Frontal cortex (tissue), 4 donors: ENCODE measurements around the gene TACC2. TPM values are rescaled to one million over a fixed set of nuclear protein-coding genes. Genes with fewer than 3 reads are reported as not detected.
"Not testable (repeated sequence)": the region's sequence is repeated elsewhere in the genome, so short reads cannot be mapped to it uniquely, and the experiment has no call there.

ENCODE experiments used
- DNase-seq, 2 donors: peaks; one replicate each; pipeline ENCODE4 v3.0.0; 2012; ENCODE audit warnings: low spot score in 2 of 2
- FAIRE-seq: peaks from 2 replicates; lab custom pipeline; 2012; peaks lifted over from hg19 to GRCh38; lab: Jason Lieb, UNC
- total RNA-seq: library from RNA; depleted of rRNA; stranded (reverse); fragments of >200 nt; gene quantifications from one replicate; pipeline ENCODE4 v1.2.3, GENCODE V29; 2014
- donor health status: control.
- donor health status: control.
- donor health status: control.

TACC2 gene
- total RNA-seq, 1 donor from 2014 or later: 14.7 TPM

DNA sequence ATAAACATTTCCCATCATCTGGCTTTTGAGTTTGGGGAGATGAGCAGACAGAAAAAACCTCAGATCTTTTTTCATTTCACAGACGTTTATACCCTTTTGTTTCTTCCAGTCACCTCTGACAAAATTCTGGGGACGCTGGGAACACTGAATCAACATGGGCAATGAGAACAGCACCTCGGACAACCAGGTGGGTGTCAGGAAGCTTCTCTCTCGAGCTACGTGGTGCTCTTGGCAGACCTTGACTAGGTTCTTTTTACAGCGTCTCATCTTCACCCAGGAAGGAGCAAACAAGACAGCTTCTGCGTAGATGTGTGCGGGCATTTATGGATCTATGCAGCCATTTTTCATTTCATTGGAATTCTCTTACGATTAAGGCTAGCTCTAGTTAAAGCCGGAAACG is 32.9 kb downstream of the TACC2 start:
- no peak for FAIRE-seq
- no peak for DNase-seq

- FAIRE-seq (no peak), DNase-seq (no peak)
Measured at GRCh38 chr10:122022276-122022675, 33.3 kb downstream of the TACC2 start.

DNA sequence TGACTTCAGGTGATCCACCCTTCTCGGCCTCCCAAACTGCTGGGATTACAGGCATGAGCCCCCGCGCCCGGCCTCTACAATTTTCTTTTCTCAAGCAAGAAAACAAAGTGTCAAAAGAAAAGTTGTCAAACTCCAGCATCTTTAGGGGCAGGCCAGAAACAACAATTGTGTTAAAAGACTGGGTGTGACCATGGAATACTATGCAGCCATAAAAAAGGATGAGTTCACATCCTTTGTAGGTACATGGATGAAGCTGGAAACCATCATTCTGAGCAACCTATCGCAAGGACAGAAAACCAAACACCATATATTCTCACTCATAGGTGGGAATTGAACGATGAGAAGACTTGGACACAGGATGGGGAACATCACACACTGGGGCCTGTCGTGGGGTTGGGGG is 34.3 kb downstream of the TACC2 start:
- not testable (repeated sequence) for FAIRE-seq, DNase-seq

- FAIRE-seq (no peak), DNase-seq (no peak)
Measured at GRCh38 chr10:122029499-122030199, 40.7 kb downstream of the TACC2 start.

- FAIRE-seq: no peak
- DNase-seq: no peak
Measured at GRCh38 chr10:122030200-122030552, 41.2 kb downstream of the TACC2 start.

GRCh38 chr10:122033224-122033926 is 44.4 kb downstream of the TACC2 start:
- FAIRE-seq (no peak), DNase-seq (no peak)

DNA sequence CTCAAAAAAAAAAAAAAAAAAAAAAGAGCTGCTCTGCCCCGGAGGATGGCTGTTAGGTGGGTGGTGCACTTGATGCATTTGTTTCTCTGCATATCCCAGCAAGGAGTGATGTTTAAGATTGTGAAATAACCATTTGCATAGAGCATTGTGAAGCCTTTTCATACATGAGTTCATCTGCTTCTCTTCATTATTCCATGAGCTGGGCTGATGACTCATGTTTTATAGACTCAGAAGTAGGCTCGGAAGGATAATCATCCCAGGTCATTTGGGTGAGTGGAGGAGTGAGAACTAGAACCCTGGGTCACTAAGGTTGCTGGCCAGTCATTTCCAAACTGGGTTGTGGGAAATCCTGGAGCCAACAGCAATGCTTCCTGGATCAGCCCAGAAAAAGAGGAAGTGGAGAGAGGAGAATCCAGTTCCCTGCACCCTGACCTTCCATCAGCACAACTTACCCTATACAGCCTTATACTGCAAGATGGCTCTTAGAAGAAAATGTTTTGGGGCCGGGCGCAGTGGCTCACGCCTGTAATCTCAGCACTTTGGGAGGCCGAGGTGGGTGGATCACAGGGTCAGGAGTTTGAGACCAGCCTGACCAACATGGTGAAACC is 45.3 kb downstream of the TACC2 start:
- FAIRE-seq (no peak), DNase-seq (no peak)

DNA sequence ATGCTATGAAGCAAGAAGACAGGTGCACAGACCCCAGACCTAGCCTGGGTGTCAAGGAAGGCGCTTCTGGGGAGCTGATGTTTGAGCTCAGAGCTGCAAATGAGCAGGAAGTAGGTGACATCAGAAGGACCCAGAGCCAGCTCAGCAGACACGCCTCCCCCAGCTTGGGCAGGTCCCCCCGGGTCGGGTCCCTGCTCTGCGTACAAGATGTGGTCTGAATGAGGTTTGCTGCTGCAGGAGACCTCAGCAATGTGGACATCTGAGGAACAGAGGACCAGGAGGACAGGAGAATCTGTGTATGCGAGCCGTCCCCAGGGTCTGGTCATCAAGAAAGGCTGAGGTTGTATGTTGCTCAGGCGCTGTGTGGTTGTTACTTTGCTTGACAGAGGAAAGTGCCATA is 51.8 kb downstream of the TACC2 start:
- no peak for DNase-seq
- no peak for FAIRE-seq

- no peak for FAIRE-seq
- DNase-seq: no peak
Measured at GRCh38 chr10:122042836-122043235, 53.9 kb downstream of the TACC2 start.

- FAIRE-seq (no peak), DNase-seq (no peak)
Measured at GRCh38 chr10:122044045-122044661, 55.2 kb downstream of the TACC2 start.

- no peak for DNase-seq
- no peak for FAIRE-seq
Measured at GRCh38 chr10:122044713-122045112, 55.8 kb downstream of the TACC2 start.

DNA sequence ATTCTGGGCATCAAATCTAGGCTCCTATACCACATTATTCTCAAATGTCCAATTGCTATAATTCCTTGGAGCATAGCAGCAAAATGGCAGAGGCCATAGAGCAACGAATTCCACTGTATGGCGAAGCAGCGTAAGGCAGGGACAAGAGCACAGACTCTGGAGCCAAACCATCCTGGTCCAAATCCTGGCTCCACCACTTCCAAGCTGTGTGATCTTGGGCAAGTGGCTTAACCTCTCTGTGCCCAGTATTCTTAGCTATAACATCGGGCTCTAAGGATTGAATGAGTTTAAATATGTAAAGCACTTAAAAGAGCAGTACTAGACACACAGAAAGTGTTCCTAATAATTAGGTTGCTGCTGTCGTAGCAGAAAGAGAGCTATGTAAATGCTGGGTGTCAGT is 56.2 kb downstream of the TACC2 start:
- no peak for FAIRE-seq
- no peak for DNase-seq

DNA sequence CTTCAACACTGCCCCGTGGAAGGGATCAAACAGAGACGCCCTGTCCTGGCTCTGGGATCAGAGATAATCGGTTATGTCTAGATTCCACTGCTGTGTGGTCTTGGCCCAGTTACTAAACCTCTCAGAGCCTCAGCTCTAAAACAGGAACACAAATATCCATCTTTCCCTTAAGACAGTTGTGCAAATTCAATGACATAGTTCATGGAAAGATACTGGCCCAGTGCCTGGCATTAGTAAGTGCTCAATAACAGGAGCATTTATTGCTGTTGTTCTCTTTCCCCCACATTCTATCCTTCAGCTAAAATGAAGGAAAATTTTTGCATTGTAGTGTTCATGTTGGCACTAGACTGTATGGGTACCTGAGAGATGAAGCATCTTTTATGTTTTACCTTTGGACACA is 58.6 kb downstream of the TACC2 start:
- FAIRE-seq: no peak
- no peak for DNase-seq

DNA sequence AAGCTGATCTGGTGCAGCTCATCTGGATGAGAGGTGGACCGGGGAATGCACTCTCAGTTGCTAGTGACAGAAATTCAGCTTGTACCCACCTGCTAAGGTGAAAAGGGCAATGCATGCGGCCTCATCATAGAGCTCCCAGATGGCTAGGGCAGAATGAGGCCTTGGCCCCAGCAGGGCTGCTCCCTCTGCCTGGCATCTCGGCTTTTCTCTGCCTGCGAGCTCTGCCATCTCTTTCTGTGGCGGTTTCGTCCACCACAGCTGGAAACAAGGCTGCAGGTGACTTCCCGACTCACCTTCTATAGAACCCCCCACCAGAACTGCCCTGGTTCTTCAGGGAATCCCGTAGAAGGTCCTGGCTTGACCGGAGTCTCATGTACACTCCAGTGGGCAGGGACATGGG is 60.1 kb downstream of the TACC2 start:
- FAIRE-seq (no peak), DNase-seq (no peak)

GRCh38 chr10:122050311-122050710 is 61.3 kb downstream of the TACC2 start:
- DNase-seq: no peak

DNA sequence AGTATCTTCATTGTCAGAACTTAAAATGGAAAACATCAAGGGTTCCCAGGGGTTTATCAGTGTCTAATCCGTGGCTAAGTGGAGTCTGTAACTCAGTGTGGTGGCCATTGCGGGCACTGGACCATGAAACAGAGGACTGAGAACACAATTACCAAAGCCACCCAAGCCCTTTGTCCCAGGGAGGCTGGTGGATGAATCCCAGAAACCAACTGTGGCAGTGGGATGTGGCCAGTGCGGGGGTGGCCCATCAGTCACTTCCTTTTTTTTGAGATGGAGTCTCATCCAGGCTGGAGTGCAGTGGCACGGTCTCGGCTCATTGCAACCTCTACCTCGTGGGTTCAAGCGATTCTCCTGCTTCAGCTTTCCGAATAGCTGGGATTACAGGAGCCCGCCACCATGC is 61.8 kb downstream of the TACC2 start:
- no peak for FAIRE-seq

More at GRCh38 chr10:122050311-122050710, 61.3 kb downstream of the TACC2 start:
- no peak for FAIRE-seq

DNA sequence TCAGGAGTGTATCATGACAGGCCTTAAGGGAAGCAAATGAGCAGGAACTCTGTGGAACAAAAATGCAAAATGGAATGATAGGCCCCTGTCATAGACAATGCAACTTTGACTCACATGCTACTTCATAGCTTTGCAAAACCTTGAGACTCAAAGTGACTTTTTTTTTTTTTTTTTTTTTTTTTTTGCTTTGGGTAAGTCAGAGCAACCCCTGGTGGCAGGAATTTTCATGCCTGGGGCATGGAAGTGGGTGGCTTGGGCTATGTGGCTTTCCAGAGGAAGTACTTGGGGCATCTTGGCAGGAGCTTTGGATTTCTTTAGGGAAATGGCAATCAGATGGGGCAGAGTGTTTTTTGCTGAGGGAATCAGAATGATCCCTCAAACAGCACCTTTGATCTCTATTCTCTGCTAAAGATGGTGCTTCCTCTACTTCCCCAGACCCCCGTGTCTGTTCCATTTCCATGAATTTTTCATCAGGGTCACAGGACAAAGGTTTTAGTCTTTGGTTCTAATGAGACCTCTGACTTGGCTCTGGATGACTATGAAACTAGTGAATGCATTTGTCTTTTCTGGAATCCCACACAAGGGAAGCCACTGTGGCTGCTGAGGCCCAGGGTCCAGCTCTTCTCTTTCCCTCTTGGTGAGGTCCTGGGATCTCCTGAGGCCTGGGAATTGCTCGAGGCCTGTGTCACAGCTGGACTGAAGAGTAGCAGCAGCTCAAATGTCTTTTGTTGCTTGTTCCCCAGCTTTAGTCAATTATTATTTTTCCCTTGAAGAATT is 62.8 kb downstream of the TACC2 start:
- DNase-seq (no peak), FAIRE-seq (no peak)

More for the DNA sequence above, 61.8 kb downstream of the TACC2 start:
- no peak for DNase-seq

DNA sequence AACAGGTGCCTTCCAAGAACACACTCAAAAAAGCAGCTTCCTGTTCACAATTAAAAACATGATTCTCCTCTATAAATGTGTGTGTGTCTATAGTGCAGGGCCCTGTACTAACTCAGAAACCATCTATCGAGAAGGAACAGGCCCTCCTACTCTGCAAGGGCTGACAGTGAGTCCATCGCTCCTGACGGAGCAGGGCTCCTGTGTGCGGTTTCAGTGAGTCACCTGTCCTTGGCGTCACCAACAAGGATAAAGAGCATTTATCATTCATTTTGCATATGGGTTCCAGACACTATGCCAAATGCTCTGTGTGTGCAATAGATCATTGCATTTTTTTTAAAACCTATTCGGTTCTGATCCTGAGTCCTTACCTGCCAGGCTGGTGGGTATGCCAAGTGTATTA is 63.7 kb downstream of the TACC2 start:
- no peak for DNase-seq
- no peak for FAIRE-seq

- DNase-seq (no peak), FAIRE-seq (no peak)
Measured at GRCh38 chr10:122053314-122053713, 64.4 kb downstream of the TACC2 start.
